Gastrocnemius medialis (tissue), 4 donors: Measurements from ENCODE around the gene STPG4.

Experiments used
- POLR2A ChIP-seq, 2 donors: fragments of 450-650 bp; IDR thresholded peaks; one replicate each; pipeline ENCODE4 v1.6.1; 2017; ENCODE audit warnings: antibody characterized with exemption in 2 of 2, mild to moderate bottlenecking in 2 of 2, moderate library complexity in 2 of 2
- TF ChIP-seq, protein P1 (sequence below), 5 experiments: fragments of 450-650 bp in 3 of 5; fragments of 200-600 bp in 2 of 5; sonication (generic) in 2 of 5; IDR thresholded peaks in 4 of 5; conservative IDR thresholded peaks in 1 of 5; 1 replicate in 4 of 5; 2 replicates in 1 of 5; pipeline ENCODE4 v1.5.1; 2016 to 2019; ENCODE audit warnings: antibody characterized with exemption in 5 of 5, mild to moderate bottlenecking in 3 of 5, moderate library complexity in 3 of 5

DNA sequence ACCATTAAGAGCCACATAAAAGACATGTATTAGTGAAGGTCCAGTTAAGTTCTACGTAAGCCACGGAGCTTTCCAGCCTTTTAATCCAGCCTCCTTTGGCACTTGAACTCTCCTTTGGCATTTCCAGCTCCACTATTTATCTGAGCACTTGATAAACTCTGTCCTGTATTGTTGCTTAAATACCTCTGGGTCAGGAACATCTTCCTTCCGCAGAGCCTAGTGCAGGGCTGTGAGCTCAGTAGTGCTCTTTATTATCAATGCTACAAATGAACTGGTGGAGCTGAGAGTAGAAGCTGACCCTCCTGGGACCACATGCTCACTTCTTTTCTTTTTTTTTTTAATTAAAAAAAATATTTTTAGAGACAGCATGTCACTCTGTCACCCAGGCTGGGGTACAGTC is 4.9 kb downstream of the STPG4 start:
- TF ChIP-seq, protein P1, sequence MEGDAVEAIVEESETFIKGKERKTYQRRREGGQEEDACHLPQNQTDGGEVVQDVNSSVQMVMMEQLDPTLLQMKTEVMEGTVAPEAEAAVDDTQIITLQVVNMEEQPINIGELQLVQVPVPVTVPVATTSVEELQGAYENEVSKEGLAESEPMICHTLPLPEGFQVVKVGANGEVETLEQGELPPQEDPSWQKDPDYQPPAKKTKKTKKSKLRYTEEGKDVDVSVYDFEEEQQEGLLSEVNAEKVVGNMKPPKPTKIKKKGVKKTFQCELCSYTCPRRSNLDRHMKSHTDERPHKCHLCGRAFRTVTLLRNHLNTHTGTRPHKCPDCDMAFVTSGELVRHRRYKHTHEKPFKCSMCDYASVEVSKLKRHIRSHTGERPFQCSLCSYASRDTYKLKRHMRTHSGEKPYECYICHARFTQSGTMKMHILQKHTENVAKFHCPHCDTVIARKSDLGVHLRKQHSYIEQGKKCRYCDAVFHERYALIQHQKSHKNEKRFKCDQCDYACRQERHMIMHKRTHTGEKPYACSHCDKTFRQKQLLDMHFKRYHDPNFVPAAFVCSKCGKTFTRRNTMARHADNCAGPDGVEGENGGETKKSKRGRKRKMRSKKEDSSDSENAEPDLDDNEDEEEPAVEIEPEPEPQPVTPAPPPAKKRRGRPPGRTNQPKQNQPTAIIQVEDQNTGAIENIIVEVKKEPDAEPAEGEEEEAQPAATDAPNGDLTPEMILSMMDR (IDR thresholded peaks at IDR 0.05 in 4 of 5, conservative IDR thresholded peaks at IDR 0.05 in 1 of 5), result no peak
- TF ChIP-seq POLR2A (IDR thresholded peaks at IDR 0.05), result no peak
